Measurements from ENCODE around the gene RASEF.

RASEF gene

DNA sequence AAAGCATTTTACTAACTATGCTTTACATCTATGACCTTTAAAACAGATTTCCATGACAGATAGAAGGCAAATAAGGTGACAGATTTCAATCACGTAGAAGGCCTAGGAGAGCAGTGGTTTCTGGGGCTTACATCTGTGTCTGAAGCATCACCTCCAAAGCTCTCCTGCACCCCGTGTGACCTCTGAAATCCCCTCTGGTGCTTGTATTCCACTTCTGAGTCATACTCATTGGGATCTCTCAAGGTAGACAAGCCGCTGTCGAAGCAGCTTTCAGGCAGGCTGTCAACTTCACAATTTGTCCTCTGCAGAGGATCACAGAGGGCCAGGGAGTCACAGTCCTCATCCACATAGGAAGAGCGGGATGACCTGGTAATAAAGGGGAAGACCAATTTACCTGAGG, 62.2 kb downstream of the RASEF start:
- no peak overlapping the region for H3K27ac ChIP-seq
- TF ChIP-seq, protein P1, sequence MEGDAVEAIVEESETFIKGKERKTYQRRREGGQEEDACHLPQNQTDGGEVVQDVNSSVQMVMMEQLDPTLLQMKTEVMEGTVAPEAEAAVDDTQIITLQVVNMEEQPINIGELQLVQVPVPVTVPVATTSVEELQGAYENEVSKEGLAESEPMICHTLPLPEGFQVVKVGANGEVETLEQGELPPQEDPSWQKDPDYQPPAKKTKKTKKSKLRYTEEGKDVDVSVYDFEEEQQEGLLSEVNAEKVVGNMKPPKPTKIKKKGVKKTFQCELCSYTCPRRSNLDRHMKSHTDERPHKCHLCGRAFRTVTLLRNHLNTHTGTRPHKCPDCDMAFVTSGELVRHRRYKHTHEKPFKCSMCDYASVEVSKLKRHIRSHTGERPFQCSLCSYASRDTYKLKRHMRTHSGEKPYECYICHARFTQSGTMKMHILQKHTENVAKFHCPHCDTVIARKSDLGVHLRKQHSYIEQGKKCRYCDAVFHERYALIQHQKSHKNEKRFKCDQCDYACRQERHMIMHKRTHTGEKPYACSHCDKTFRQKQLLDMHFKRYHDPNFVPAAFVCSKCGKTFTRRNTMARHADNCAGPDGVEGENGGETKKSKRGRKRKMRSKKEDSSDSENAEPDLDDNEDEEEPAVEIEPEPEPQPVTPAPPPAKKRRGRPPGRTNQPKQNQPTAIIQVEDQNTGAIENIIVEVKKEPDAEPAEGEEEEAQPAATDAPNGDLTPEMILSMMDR (conservative IDR thresholded peaks at IDR 0.05) = no peak

DNA sequence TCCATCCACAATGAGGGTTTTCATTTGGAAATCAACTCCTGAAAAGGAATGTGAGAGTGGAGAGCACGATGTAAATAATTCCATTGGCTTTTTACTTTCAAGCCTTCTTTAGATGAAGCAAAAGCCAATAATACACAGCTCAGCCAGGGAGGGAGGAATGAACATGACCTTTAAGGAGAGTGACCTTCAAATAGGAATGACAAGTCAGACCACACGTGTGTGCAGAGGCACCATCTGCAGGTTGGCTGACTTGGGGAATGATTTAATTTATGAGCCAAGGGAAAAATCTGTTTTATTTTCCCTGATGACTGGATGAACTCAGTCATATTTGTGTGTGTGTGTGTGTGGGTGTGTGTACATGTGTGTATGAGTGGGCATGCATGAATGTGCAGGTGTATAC, 64.5 kb downstream of the RASEF start:
- TF ChIP-seq, protein P1 (conservative IDR thresholded peaks at IDR 0.05) = no peak
- no peak overlapping the region for H3K27ac ChIP-seq

- TF ChIP-seq, protein P1 (conservative IDR thresholded peaks at IDR 0.05) = no peak
- H3K27ac ChIP-seq = no peak overlapping the region
These were observed 65.3 kb downstream of the RASEF start for GRCh38 chr9:82997476-82998140.

DNA sequence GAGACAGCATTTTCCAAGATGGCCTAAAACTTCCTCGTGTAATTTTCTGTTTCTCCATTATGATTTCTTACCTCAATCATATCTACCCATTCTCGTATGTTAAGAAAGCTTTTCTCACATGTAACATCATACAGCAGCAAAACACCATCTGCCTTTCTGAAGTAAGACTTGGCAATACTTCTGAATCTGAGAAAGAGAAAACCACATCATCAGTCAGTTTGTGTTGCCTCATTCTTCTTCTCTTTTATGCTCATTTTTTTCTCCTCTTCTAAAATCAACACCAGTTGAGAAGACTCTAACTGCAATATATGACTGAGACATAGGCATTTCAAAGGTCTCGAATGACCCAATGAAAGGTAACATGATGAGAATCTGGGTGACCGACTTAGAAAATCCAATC, 66.0 kb downstream of the RASEF start:
- H3K27ac ChIP-seq = no peak overlapping the region
- TF ChIP-seq, protein P1 (conservative IDR thresholded peaks at IDR 0.05) = no peak

GRCh38 chr9:82993856-82994605, 68.9 kb downstream of the RASEF start:
- H3K27ac ChIP-seq = no peak overlapping the region
- TF ChIP-seq, protein P1 (conservative IDR thresholded peaks at IDR 0.05) = no peak

- TF ChIP-seq, protein P1 (conservative IDR thresholded peaks at IDR 0.05) = no peak
- H3K27ac ChIP-seq = no peak overlapping the region
These were observed 71.3 kb downstream of the RASEF start for GRCh38 chr9:82991671-82992070.

DNA sequence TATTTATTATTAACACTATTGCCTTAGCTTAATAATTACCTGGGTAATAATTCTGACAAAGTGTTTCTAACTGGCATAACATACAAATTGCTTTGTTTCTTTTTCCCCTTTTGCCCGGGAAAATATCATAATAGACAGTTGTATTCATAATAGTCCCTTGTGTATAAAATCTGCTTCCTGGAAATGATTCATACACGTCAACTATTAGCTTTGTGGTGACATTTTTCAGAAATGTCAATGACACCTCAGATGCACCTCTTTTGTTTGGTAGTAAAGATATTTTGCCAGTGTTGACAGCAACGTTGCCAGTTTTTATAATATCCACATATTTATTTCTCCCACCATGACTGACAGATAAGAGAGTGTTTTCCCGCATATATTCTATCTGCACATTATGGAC, 73.0 kb downstream of the RASEF start:
- TF ChIP-seq, protein P1 (conservative IDR thresholded peaks at IDR 0.05) = no peak
- no peak overlapping the region for H3K27ac ChIP-seq

All from VCaP (cell line).